IPS-20b (cell line): ENCODE data around the gene DNAJC16.
A peak's percentile ranks its signal among the peaks of the same experiment; 100 is the strongest.

ENCODE experiments used
- H3K27ac ChIP-seq: one replicate; pipeline ENCODE4 v1.5.1; 2013; ENCODE audit warnings: low read length
- H3K27me3 ChIP-seq: 2 replicates; pipeline ENCODE4 v1.6.1; 2013; ENCODE audit warnings: mild to moderate bottlenecking, low read length, inconsistent platforms; ENCODE audit not compliant: insufficient read depth
- H3K36me3 ChIP-seq: 2 replicates; pipeline ENCODE4 v1.6.1; 2013; ENCODE audit warnings: low read depth, mild to moderate bottlenecking, inconsistent platforms, low read length, moderate library complexity; ENCODE audit not compliant: insufficient read depth
- H3K4me1 ChIP-seq: 2 replicates; pipeline ENCODE4 v1.6.1; 2013; ENCODE audit warnings: mild to moderate bottlenecking, control low read depth, inconsistent platforms, low read length, moderate library complexity; ENCODE audit not compliant: insufficient read depth
- H3K4me3 ChIP-seq: 2 replicates; pipeline ENCODE4 v1.5.1; 2013; ENCODE audit warnings: mild to moderate bottlenecking, low read length, inconsistent platforms
- H3K9ac ChIP-seq: 2 replicates; pipeline ENCODE4 v1.6.1; 2013; ENCODE audit warnings: low read depth, mild to moderate bottlenecking, inconsistent platforms, low read length, moderate library complexity
- H3K9me3 ChIP-seq: 2 replicates; pipeline ENCODE4 v1.6.1; 2013; ENCODE audit warnings: mild to moderate bottlenecking, low read depth, low read length, inconsistent platforms; ENCODE audit not compliant: insufficient read depth

DNAJC16 gene

DNA sequence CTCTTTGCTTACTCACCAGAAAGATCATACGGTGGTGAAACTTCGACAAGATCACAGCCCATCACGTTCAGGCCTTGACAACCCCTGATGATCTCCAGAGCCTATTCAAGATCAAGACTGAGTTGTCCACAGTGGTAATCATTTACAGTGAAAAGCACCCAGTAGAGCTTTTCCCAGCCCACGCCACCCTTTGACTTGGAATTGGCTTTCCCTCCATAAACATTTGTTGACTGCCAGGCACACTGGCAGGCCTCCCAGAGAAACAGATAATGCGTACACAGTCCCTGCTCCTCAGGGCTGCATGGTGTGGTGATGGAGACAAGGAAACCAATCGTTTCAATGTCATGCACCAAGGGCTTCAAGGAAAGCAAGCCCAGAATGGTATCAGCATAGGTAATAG, 48.1 kb downstream of the DNAJC16 start:
- peaks cover 29% of the 10 kb centered on the region for H3K36me3 ChIP-seq
- H3K4me3 ChIP-seq: no peak overlapping the region
- no peak overlapping the region for H3K9ac ChIP-seq
- no peaks in the 10 kb centered on the region for H3K27me3 ChIP-seq
- H3K27ac ChIP-seq: no peak overlapping the region
- H3K4me1 ChIP-seq: no peaks in the 10 kb centered on the region
- H3K9me3 ChIP-seq: no peaks in the 10 kb centered on the region

- Histone ChIP-seq H3K36me3 (peaks cover 20% of the 10 kb centered on the region), H3K4me1 (no peaks in the 10 kb centered on the region), H3K27ac (no peak overlapping the region), H3K9me3 (no peaks in the 10 kb centered on the region), H3K4me3 (no peak overlapping the region), H3K9ac (no peak overlapping the region), H3K27me3 (no peaks in the 10 kb centered on the region)
Measured at GRCh38 chr1:15575549-15576150, 49.0 kb downstream of the DNAJC16 start.

- peaks cover 9% of the 10 kb centered on the region; the same call in 1 of the 2 replicates for H3K36me3 ChIP-seq
- H3K9ac ChIP-seq: no peak overlapping the region
Measured at GRCh38 chr1:15577691-15578090, 51.0 kb downstream of the DNAJC16 start.

GRCh38 chr1:15578921-15579682, 52.5 kb downstream of the DNAJC16 start:
- H3K4me1 ChIP-seq: no peaks in the 10 kb centered on the region
- no peaks in the 10 kb centered on the region for H3K27me3 ChIP-seq
- no peak overlapping the region for H3K4me3 ChIP-seq
- H3K27ac ChIP-seq: no peak overlapping the region
- H3K9me3 ChIP-seq: no peaks in the 10 kb centered on the region
- H3K36me3 ChIP-seq: peaks cover 9% of the 10 kb centered on the region; the same call in 1 of the 2 replicates
- no peak overlapping the region for H3K9ac ChIP-seq

More at GRCh38 chr1:15577691-15578090, 51.0 kb downstream of the DNAJC16 start:
- no peak overlapping the region for H3K4me3 ChIP-seq
- no peak overlapping the region for H3K27ac ChIP-seq
- H3K4me1 ChIP-seq: no peaks in the 10 kb centered on the region
- no peaks in the 10 kb centered on the region for H3K27me3 ChIP-seq
- no peaks in the 10 kb centered on the region for H3K9me3 ChIP-seq

- Histone ChIP-seq H3K9me3 (no peaks in the 10 kb centered on the region), H3K9ac (no peak overlapping the region), H3K36me3 (peaks cover 8% of the 10 kb centered on the region; the same call in 1 of the 2 replicates), H3K4me1 (no peaks in the 10 kb centered on the region), H3K4me3 (no peak overlapping the region), H3K27me3 (no peaks in the 10 kb centered on the region), H3K27ac (no peak overlapping the region)
Measured at GRCh38 chr1:15579683-15580047, 53.0 kb downstream of the DNAJC16 start.

DNA sequence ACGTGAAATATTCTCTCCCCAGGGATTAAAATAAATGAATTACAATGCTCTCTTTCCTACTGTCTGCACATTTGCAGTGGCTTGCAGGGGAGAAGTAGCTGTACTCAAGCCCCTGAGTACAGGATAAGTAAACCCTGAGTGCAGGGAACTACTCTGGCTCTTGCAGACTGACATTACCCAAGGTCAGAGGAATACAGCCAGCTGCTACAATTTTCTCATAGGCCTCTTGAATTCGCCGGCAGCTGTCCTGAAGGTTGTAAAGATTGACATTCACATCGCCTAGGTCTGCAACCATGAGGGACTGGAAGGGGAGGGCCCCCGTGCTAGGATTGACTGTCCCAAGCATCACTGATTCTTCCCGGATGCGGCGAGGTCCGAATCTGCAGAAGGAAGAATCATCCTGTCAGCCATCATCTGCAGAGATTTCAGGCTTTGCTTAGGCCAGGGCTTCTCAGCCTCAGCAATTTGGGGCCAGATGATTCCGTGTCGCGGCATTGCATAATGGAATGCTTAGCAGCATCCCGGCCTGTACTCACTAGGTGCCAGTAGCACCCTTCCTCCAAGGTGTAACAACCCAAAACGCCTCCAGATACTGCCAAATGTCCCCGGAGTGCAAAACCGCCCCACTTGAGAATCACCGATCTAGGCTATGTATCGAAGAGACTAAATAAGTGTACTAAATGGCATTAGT, 56.5 kb downstream of the DNAJC16 start:
- H3K9ac ChIP-seq: no peak overlapping the region
- no peaks in the 10 kb centered on the region for H3K4me1 ChIP-seq
- H3K36me3 ChIP-seq: no peaks in the 10 kb centered on the region
- no peak overlapping the region for H3K4me3 ChIP-seq
- H3K27ac ChIP-seq: no peak overlapping the region
- no peaks in the 10 kb centered on the region for H3K9me3 ChIP-seq
- H3K27me3 ChIP-seq: no peaks in the 10 kb centered on the region

DNA sequence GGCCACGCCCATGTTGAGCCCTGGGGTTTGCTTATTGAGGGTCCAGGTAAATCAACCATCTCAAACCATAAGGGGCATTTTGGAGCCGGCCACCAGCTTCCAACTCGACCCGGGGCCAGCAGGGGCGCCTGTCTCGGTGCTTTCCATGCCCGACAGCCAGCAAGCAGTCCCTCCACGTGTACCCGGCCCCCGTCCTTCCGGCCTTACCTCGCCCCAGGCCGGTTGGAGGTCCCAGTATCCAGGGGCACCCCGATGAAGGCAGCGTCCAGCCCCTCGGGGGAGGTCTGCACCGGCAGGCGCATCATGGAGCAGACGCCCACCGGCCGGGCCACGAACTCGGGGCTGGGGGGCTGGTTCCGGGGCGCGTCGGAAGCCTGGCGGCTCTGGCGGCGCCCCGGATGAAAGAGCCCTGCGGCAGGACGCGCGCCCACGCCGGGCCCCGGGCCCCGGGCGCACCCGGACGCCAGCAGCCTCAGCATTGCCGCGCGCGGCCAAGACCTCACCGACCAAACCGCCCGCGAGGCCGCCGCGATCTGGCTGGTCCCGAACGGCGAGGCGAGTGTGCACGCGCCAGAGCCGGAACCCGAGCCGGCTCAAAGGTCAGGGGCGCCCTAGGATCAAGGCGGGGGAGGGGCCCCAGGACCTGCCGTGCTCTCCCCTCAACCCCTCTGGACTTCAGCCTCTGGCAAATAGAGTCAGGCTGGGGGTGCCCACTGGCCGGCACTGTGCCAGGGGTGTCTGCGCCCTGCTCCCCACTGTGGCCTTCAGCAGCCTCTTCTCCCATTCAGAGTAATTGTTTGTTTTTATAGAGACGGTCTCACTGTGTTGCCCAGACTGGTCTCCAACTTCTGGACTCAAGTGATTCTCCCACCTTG, 58.1 kb downstream of the DNAJC16 start, which contains the start of gene AGMAT:
Gene AGMAT (minus strand): TSS at position 563 of the 875 bp plus-strand sequence. CDS start 84 bp downstream, at position 479.
- Histone ChIP-seq H3K27me3 (no peaks in the 10 kb centered on the region), H3K36me3 (no peaks in the 10 kb centered on the region), H3K4me1 (no peaks in the 10 kb centered on the region), H3K4me3 (peak within 1 kb of the TSS; percentile 72), H3K9me3 (no peaks in the 10 kb centered on the region), H3K9ac (peak within 1 kb of the TSS; percentile 79; the same call in 1 of the 2 replicates), H3K27ac (no peak within 1 kb of the TSS)

- no peak overlapping the region for H3K9ac ChIP-seq
- no peaks in the 10 kb centered on the region for H3K36me3 ChIP-seq
- no peaks in the 10 kb centered on the region for H3K27me3 ChIP-seq
- H3K4me3 ChIP-seq: no peak overlapping the region
- peaks cover 3% of the 10 kb centered on the region; the same call in 1 of the 2 replicates for H3K4me1 ChIP-seq
- no peak overlapping the region for H3K27ac ChIP-seq
- no peaks in the 10 kb centered on the region for H3K9me3 ChIP-seq
Measured at GRCh38 chr1:15592285-15592684, 65.6 kb downstream of the DNAJC16 start.

DNA sequence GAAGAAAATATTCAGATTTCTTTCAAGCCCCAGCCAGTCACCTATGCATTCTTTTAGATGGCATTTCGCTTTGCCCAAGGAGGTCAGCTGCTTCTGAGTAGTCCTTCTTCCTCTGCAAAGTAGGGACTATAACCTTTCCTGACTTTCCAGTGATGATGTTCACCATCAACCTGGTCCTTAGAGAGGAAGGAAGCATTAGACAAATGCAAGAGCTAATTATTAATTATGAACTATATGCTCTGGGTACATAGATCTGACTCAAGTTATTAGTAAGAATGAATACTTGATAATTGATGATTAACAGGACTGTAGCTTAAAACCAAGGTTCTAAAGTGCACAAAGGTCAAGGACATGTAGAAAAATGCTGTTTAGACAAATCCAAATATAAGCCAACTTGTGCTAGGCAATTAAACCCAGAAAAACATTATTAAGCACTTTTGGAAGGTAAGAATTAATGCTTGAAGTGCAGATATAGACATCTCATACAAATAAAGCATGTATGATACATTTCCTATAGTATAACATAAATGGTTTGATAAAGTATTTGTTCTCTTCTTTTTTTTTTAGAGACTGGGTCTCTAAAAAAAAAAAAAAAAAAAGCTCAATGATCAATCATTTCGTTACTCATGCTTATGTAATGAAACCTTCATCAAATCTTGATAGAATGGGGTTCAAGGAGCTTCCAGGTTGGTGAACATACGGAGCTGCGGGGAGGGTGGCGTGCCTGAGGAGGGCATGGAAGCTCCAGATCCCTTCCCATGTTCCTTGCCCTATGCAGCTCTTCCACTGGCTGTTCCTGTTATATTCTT, 69.4 kb downstream of the DNAJC16 start:
- Histone ChIP-seq H3K27me3 (no peaks in the 10 kb centered on the region), H3K4me1 (peaks cover 3% of the 10 kb centered on the region; the same call in 1 of the 2 replicates)

GRCh38 chr1:15598436-15598835, 71.8 kb downstream of the DNAJC16 start:
- Histone ChIP-seq H3K9me3 (no peaks in the 10 kb centered on the region), H3K9ac (no peak overlapping the region), H3K27ac (no peak overlapping the region), H3K27me3 (no peaks in the 10 kb centered on the region), H3K4me1 (peaks cover 3% of the 10 kb centered on the region; the same call in 1 of the 2 replicates), H3K4me3 (no peak overlapping the region), H3K36me3 (no peaks in the 10 kb centered on the region)

More for the DNA sequence above, 69.4 kb downstream of the DNAJC16 start:
- no peak overlapping the region for H3K27ac ChIP-seq
- H3K9ac ChIP-seq: no peak overlapping the region
- no peak overlapping the region for H3K4me3 ChIP-seq
- H3K36me3 ChIP-seq: no peaks in the 10 kb centered on the region
- H3K9me3 ChIP-seq: no peaks in the 10 kb centered on the region
